ENCODE data around the gene USP40.

USP40 gene

DNA sequence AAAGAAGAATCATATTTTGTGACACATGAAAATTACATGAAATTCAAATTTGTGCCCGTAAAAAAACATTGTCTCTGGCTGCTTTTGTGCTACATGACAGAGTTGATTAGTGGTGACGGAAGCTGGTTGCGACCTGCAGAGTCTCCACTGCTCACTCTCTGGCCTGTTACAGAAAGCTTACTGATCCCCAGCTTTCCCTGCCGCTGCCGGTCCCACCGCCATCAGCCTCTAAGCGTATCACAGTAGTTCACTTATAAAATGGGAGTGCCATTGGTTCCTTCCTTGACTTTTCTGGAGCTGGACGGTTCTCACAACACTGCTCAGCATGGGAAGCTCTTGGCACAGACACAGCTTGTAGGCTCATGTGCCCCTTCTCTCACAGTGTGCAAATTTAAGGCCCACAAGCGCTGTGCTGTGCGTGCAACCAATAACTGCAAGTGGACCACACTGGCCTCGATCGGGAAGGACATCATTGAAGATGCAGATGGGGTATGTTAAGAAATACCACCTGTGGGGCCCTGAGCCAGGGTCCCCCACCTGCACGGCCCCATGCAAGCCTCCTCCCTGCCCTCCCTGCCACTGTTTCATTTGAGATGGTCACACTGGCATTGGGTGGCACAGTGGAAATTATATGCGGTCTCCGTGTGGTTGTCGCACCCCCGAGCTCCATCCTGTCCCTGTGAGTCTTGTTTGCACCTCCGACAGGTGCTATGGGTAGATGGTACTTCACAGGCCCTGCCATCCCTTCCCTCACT is 131.0 kb downstream of the USP40 start:
- TF ChIP-seq ZNF266 (tag by site-specific recombination; IDR thresholded peaks at IDR 0.05; ENCODE audit: low read depth) = no peak
- TF ChIP-seq YY1 (tag by site-specific recombination; IDR thresholded peaks at IDR 0.05) = no peak
- TF ChIP-seq TRIM28 (IDR thresholded peaks at IDR 0.05; ENCODE audit: borderline replicate concordance, low read length) = no peak
- no peak for TF ChIP-seq OVOL3 (tag by site-specific recombination; IDR thresholded peaks at IDR 0.05)
- TF ChIP-seq ZNF341 (tag by site-specific recombination; IDR thresholded peaks at IDR 0.05; ENCODE audit: low read depth) = no peak
- TF ChIP-seq, protein P1, sequence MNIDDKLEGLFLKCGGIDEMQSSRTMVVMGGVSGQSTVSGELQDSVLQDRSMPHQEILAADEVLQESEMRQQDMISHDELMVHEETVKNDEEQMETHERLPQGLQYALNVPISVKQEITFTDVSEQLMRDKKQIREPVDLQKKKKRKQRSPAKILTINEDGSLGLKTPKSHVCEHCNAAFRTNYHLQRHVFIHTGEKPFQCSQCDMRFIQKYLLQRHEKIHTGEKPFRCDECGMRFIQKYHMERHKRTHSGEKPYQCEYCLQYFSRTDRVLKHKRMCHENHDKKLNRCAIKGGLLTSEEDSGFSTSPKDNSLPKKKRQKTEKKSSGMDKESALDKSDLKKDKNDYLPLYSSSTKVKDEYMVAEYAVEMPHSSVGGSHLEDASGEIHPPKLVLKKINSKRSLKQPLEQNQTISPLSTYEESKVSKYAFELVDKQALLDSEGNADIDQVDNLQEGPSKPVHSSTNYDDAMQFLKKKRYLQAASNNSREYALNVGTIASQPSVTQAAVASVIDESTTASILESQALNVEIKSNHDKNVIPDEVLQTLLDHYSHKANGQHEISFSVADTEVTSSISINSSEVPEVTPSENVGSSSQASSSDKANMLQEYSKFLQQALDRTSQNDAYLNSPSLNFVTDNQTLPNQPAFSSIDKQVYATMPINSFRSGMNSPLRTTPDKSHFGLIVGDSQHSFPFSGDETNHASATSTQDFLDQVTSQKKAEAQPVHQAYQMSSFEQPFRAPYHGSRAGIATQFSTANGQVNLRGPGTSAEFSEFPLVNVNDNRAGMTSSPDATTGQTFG (tag by site-specific recombination; IDR thresholded peaks at IDR 0.05; ENCODE audit: borderline replicate concordance) = no peak
- TF ChIP-seq ZNF140 (tag by site-specific recombination; IDR thresholded peaks at IDR 0.05) = no peak
- TF ChIP-seq, protein P2, sequence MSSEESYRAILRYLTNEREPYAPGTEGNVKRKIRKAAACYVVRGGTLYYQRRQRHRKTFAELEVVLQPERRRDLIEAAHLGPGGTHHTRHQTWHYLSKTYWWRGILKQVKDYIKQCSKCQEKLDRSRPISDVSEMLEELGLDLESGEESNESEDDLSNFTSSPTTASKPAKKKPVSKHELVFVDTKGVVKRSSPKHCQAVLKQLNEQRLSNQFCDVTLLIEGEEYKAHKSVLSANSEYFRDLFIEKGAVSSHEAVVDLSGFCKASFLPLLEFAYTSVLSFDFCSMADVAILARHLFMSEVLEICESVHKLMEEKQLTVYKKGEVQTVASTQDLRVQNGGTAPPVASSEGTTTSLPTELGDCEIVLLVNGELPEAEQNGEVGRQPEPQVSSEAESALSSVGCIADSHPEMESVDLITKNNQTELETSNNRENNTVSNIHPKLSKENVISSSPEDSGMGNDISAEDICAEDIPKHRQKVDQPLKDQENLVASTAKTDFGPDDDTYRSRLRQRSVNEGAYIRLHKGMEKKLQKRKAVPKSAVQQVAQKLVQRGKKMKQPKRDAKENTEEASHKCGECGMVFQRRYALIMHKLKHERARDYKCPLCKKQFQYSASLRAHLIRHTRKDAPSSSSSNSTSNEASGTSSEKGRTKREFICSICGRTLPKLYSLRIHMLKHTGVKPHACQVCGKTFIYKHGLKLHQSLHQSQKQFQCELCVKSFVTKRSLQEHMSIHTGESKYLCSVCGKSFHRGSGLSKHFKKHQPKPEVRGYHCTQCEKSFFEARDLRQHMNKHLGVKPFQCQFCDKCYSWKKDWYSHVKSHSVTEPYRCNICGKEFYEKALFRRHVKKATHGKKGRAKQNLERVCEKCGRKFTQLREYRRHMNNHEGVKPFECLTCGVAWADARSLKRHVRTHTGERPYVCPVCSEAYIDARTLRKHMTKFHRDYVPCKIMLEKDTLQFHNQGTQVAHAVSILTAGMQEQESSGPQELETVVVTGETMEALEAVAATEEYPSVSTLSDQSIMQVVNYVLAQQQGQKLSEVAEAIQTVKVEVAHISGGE (tag by site-specific recombination; conservative IDR thresholded peaks at IDR 0.05; ENCODE audit: low read depth) = no peak
- no peak for TF ChIP-seq ZNF138 (tag by site-specific recombination; IDR thresholded peaks at IDR 0.05; ENCODE audit: borderline replicate concordance)
- no peak for TF ChIP-seq ZNF626 (tag by site-specific recombination; IDR thresholded peaks at IDR 0.05)
- TF ChIP-seq ZNF768 (tag by site-specific recombination; IDR thresholded peaks at IDR 0.05) = no peak
- no peak for TF ChIP-seq ZNF175 (tag by site-specific recombination; IDR thresholded peaks at IDR 0.05)
- no peak for TF ChIP-seq GLIS2 (tag by site-specific recombination; IDR thresholded peaks at IDR 0.05)
- TF ChIP-seq ZNF555 (tag by site-specific recombination; conservative IDR thresholded peaks at IDR 0.05) = no peak
- TF ChIP-seq ZNF10 (tag by site-specific recombination; IDR thresholded peaks at IDR 0.05) = no peak
- TF ChIP-seq ZBTB8A (tag by site-specific recombination; IDR thresholded peaks at IDR 0.05) = no peak
- no peak overlapping the region for H3K27ac ChIP-seq (ENCODE audit: extremely low read depth, low read depth, low read length)
- CTCF ChIA-PET = interaction anchor here (0.5 to 3.0 kb wide), 3 partner anchors 8 to 104 kb away, joined by 3 to 17 read pairs (median 3); no protein-coding TSS in a partner anchor
- peaks cover 0 to 48% of the 10 kb centered on the region in 2 experiments; a peak in 1 of 3 replicates for H3K36me3 ChIP-seq (ENCODE audit: control insufficient read depth in 2 of 2, insufficient read depth in 1 of 2, low read length in 2 of 2)
- POLR2A ChIA-PET = no interaction called here
- H3K9me3 ChIP-seq (ENCODE audit: control insufficient read depth, insufficient read depth, low read depth, low read length) = no peaks in the 10 kb centered on the region
- 0 out of 2 replicates have a peak, but pooled peaks cover 6% of the 10 kb centered on the region for H3K4me1 ChIP-seq (ENCODE audit: control insufficient read depth, insufficient read depth, low read length)
- H3K4me3 ChIP-seq (ENCODE audit: low read depth, low read length) = no peak overlapping the region

DNA sequence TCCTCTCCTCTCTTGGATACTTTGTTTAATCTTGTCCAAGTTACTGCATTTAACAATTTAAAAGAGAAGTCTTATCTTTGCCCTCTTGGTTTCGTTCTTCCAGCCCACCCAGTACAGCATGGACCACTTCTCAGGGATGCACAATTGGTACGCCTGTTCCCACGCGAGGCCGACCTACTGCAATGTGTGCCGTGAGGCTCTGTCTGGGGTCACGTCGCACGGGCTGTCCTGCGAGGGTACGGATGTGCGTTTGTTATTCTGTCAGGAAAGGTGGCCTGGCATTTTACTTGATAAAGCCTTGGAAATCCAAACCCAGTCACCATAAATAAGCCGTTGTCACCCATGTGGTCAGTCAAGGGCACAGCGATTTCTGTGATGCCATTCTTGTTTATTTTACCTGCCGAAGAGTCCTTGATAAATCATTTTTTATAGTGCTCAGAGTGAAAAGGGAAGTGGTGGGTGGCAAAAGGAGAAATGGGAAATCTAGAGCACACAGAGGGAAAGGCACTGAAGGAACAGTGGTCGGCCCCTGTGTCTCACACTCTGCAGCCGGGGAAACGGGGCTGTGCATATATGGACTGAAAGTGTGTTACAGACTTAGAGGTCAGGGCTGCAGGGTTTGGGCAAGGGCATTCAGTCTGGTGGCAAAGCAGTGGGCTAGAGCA is 131.8 kb downstream of the USP40 start:
- POLR2A ChIA-PET = no interaction called here
- no peaks in the 10 kb centered on the region for H3K9me3 ChIP-seq (ENCODE audit: control insufficient read depth, insufficient read depth, low read depth, low read length)
- H3K27ac ChIP-seq (ENCODE audit: extremely low read depth, low read depth, low read length) = no peak overlapping the region
- no peak overlapping the region for H3K4me3 ChIP-seq (ENCODE audit: low read depth, low read length)
- TF ChIP-seq ZNF266 (tag by site-specific recombination; IDR thresholded peaks at IDR 0.05; ENCODE audit: low read depth) (no peak), ZSCAN23 (tag by site-specific recombination; IDR thresholded peaks at IDR 0.05) (no peak), EGR2 (tag by site-specific recombination; IDR thresholded peaks at IDR 0.05; ENCODE audit: low read depth) (0 out of 2 replicates have a peak, but pooled peaks have one; percentile 10), ZNF701 (tag by site-specific recombination; IDR thresholded peaks at IDR 0.05) (no peak)
- TF ChIP-seq, protein P3, sequence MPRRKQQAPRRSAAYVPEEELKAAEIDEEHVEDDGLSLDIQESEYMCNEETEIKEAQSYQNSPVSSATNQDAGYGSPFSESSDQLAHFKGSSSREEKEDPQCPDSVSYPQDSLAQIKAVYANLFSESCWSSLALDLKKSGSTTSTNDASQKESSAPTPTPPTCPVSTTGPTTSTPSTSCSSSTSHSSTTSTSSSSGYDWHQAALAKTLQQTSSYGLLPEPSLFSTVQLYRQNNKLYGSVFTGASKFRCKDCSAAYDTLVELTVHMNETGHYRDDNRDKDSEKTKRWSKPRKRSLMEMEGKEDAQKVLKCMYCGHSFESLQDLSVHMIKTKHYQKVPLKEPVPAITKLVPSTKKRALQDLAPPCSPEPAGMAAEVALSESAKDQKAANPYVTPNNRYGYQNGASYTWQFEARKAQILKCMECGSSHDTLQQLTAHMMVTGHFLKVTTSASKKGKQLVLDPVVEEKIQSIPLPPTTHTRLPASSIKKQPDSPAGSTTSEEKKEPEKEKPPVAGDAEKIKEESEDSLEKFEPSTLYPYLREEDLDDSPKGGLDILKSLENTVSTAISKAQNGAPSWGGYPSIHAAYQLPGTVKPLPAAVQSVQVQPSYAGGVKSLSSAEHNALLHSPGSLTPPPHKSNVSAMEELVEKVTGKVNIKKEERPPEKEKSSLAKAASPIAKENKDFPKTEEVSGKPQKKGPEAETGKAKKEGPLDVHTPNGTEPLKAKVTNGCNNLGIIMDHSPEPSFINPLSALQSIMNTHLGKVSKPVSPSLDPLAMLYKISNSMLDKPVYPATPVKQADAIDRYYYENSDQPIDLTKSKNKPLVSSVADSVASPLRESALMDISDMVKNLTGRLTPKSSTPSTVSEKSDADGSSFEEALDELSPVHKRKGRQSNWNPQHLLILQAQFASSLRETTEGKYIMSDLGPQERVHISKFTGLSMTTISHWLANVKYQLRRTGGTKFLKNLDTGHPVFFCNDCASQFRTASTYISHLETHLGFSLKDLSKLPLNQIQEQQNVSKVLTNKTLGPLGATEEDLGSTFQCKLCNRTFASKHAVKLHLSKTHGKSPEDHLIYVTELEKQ (tag by site-specific recombination; IDR thresholded peaks at IDR 0.05; ENCODE audit: borderline replicate concordance) = no peak
- H3K4me1 ChIP-seq (ENCODE audit: control insufficient read depth, insufficient read depth, low read length) = 0 out of 2 replicates have a peak, but pooled peaks cover 6% of the 10 kb centered on the region
- CTCF ChIA-PET = interaction anchor here (0.5 to 3.0 kb wide), 3 partner anchors 9 to 47 kb away, joined by 3 to 17 read pairs (median 3); no protein-coding TSS in a partner anchor
- peaks cover 0 to 44% of the 10 kb centered on the region in 2 experiments; a peak in 1 of 3 replicates for H3K36me3 ChIP-seq (ENCODE audit: control insufficient read depth in 2 of 2, insufficient read depth in 1 of 2, low read length in 2 of 2)

Measured in HEK293 (cell line).